HFFc6 (cell line): ENCODE measurements around the gene IQCH. TPM values are rescaled to one million over a fixed set of nuclear protein-coding genes. Genes with fewer than 3 reads are reported as not detected.

Source experiments
- DNase-seq: peaks from one replicate; pipeline ENCODE4 v3.0.0-alpha.2; 2018
- H3K27ac Mint-ChIP-seq: 2 replicates; pipeline ENCODE4 v1.8.0; 2020; ENCODE audit warnings: mild to moderate bottlenecking, mixed read lengths
- H3K27me3 Mint-ChIP-seq: 2 replicates; pipeline ENCODE4 v1.8.0; 2021; ENCODE audit warnings: mild to moderate bottlenecking, moderate library complexity, mixed read lengths; ENCODE audit not compliant: insufficient read depth
- H3K36me3 Mint-ChIP-seq: 2 replicates; pipeline ENCODE4 v1.8.0; 2021; ENCODE audit warnings: low read depth, mixed read lengths
- H3K4me1 Mint-ChIP-seq: 2 replicates; pipeline ENCODE4 v1.8.0; 2020; ENCODE audit warnings: low read depth, mixed read lengths
- H3K4me3 Mint-ChIP-seq: 2 replicates; pipeline ENCODE4 v1.8.0; 2020; ENCODE audit warnings: mild to moderate bottlenecking, moderate library complexity, mixed read lengths
- H3K9me3 Mint-ChIP-seq: 2 replicates; pipeline ENCODE4 v1.8.0; 2020; ENCODE audit warnings: mild to moderate bottlenecking, mixed read lengths
- total RNA-seq, 6 experiments: library from RNA; stranded (reverse); fragmentation: NEBNext Ultra II Directional; extraction: Animal tissue kit (Norgen Biotek cat#: 25700); gene quantifications; 2 replicates in 1 of 6; 3 replicates in 5 of 6; pipeline ENCODE4 v1.2.3, GENCODE V29; 2021
- TF ChIP-seq, protein P1 (sequence below): fragments of 200-600 bp; sonication (generic); IDR thresholded peaks from 2 replicates; pipeline ENCODE4 v1.5.0; 2021; ENCODE audit warnings: antibody characterized with exemption, mild to moderate bottlenecking

IQCH gene
- total RNA-seq, 6 experiments from 2014 or later = 1.1 to 2.2 (median 1.5) TPM

DNA sequence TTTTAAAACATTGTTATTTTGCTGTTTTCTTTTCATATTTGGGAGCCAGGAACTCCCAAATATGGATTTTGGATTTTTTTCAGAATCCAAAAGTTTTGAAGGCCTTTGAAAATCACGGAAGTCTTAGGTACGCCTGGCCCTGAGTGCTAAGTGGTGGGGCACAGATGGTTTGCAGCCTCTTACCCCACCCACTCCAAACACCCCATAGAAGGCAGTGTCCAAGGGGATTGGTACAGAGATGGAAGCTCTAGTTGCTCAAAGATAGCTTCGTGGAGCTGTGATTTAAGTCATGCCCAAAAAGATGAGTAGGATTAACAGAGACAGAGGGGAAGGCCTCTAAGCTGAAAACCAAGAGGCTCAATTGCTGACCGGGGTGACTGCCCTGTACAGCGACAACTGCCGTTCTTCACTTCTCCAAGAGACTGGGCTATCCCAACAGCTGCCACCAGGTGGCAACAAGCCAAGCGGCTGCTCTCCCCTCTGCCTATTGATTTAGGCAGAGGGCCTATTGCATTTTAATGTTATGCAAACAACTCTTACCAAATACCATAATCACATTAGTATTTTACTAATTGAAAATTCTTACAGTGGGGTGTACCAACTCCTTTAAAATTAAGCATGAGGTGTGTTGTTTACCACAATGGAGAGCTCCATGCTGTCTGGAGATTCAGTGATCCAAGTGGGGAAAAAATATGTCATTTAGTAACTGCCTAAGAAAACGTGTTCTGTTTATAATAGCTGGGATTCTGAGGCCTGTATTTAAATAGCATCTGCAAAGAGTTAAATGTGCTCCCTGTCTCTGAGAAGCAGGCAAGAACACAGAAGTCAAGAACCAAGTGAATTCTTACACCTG is 202.3 kb downstream of the IQCH start:
- H3K36me3 Mint-ChIP-seq = no peaks in the 10 kb centered on the region; the same call in 1 of the 2 replicates
- no peaks in the 10 kb centered on the region; the same call in none of the 2 replicates for H3K27me3 Mint-ChIP-seq
- H3K4me3 Mint-ChIP-seq = no peak overlapping the region
- TF ChIP-seq, protein P1, sequence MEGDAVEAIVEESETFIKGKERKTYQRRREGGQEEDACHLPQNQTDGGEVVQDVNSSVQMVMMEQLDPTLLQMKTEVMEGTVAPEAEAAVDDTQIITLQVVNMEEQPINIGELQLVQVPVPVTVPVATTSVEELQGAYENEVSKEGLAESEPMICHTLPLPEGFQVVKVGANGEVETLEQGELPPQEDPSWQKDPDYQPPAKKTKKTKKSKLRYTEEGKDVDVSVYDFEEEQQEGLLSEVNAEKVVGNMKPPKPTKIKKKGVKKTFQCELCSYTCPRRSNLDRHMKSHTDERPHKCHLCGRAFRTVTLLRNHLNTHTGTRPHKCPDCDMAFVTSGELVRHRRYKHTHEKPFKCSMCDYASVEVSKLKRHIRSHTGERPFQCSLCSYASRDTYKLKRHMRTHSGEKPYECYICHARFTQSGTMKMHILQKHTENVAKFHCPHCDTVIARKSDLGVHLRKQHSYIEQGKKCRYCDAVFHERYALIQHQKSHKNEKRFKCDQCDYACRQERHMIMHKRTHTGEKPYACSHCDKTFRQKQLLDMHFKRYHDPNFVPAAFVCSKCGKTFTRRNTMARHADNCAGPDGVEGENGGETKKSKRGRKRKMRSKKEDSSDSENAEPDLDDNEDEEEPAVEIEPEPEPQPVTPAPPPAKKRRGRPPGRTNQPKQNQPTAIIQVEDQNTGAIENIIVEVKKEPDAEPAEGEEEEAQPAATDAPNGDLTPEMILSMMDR = peak; percentile 94
- peak; percentile 55 for DNase-seq
- H3K4me1 Mint-ChIP-seq = no peaks in the 10 kb centered on the region
- H3K27ac Mint-ChIP-seq = no peak overlapping the region
- H3K9me3 Mint-ChIP-seq = peaks cover 14% of the 10 kb centered on the region

DNA sequence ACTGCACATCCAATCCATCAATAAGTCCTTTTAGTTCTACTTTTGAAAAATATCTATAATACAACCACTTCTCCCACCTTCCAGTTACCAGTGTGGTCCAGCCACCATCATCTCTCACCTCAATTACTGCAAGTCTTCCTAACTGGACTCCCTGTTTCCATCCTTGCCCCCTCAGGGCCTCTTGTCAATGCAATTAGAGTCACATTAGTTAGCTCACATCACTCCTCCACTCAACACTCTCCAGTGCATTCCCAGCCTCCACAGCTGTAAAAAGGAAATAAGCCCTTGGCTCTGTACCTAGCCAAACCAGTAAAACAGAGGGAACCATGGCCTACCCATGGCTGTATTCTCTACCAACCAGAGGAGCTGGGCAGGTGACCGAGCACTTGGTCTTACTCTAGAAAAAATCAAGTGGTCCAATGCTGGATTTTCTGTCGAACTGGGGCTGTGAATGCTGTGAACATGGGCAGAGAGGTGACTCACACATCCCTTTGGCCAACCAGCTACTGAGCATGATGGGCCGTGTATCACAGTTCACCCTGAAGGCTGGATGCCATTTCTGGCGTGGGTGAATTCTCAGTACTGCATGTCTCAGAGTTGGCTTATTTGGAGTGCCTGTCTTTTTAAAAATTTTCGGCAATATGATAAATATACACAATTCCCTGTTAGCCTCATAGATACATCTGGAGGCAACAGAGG is 203.9 kb downstream of the IQCH start:
- Mint-ChIP-seq H3K27me3 (no peaks in the 10 kb centered on the region; the same call in none of the 2 replicates), H3K27ac (no peak overlapping the region), H3K36me3 (no peaks in the 10 kb centered on the region), H3K4me1 (no peaks in the 10 kb centered on the region), H3K9me3 (0 out of 2 replicates have a peak, but pooled peaks cover 3% of the 10 kb centered on the region), H3K4me3 (no peak overlapping the region)
- TF ChIP-seq, protein P1 = no peak
- DNase-seq = no peak

DNA sequence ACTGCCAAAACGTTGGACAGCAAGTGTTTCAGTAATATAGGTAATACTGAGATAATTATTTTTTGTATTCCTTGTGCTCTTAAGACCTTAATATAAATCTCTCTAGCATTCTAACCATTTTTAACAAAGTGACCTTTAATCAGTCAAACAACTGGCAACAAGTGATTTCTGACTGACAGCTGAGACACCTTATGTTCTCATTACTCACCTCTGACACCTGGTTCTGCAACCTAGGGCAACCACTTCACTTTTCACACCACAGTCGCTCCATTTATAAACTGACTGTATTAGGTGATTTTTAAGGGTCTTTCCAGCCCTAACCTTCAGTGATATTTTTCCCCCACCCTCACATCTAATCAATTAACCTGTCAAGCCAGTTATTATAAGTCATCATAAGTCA is 205.9 kb downstream of the IQCH start:
- H3K9me3 Mint-ChIP-seq = no peaks in the 10 kb centered on the region
- H3K4me3 Mint-ChIP-seq = no peak overlapping the region
- TF ChIP-seq, protein P1 = no peak
- H3K4me1 Mint-ChIP-seq = no peaks in the 10 kb centered on the region
- H3K27ac Mint-ChIP-seq = no peak overlapping the region
- H3K27me3 Mint-ChIP-seq = peaks cover 3% of the 10 kb centered on the region
- no peak for DNase-seq
- no peaks in the 10 kb centered on the region for H3K36me3 Mint-ChIP-seq

DNA sequence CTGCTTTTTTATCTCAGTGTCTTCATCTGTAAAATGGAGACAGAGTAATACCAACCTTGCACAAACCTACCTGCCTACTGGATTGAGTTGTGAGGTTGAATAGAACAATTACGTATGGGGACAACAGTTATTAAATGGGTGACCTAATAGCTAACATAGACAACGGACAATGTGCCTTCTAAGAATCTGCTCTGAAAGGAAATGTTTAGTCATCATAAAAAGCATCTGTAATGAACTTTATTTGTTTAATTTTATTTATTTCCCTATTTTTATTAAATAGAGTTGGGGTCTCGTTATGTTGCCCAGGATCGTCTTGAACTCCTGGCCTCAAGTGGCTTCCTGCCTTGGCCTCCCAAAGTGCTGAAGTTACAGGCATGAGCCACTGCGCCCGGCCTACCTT is 207.1 kb downstream of the IQCH start:
- Mint-ChIP-seq H3K4me3 (no peak overlapping the region), H3K9me3 (no peaks in the 10 kb centered on the region), H3K36me3 (no peaks in the 10 kb centered on the region)

DNA sequence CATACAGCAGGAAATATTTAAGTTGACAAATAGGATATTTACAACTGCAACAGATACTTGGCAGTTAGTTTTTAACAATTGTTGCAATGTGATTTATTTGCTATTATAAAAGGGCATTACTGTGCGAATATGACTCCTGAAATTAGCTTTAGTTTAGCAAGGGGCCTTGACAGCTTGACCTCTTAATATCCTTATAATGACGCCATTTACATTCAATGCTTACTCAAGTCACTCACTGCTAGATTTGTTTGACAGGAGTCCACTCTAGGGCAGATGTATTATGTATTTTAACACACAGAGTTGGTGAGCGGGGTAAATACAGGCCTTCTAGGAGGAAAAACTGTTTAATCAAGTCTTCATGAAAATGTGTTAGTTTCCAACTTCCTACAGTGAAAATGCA is 208.3 kb downstream of the IQCH start:
- DNase-seq = no peak
- H3K4me1 Mint-ChIP-seq = no peaks in the 10 kb centered on the region
- H3K4me3 Mint-ChIP-seq = no peak overlapping the region
- H3K27me3 Mint-ChIP-seq = peaks cover 3% of the 10 kb centered on the region
- H3K9me3 Mint-ChIP-seq = no peaks in the 10 kb centered on the region
- no peaks in the 10 kb centered on the region for H3K36me3 Mint-ChIP-seq
- TF ChIP-seq, protein P1 = no peak
- no peak overlapping the region for H3K27ac Mint-ChIP-seq

More for the DNA sequence above, 207.1 kb downstream of the IQCH start:
- H3K27me3 Mint-ChIP-seq = peaks cover 3% of the 10 kb centered on the region
- no peak for DNase-seq
- H3K27ac Mint-ChIP-seq = no peak overlapping the region
- no peaks in the 10 kb centered on the region for H3K4me1 Mint-ChIP-seq
- TF ChIP-seq, protein P1 = no peak
